RPMI7951 (cell line): ENCODE measurements around the gene WNT6. TPM values are rescaled to one million over a fixed set of nuclear protein-coding genes. Genes with fewer than 3 reads are reported as not detected.

Source experiments
- DNase-seq: peaks from one replicate; pipeline ENCODE4 v3.0.0-alpha.2; 2012; ENCODE audit warnings: low read depth
- total RNA-seq: library from RNA; depleted of rRNA; stranded (reverse); fragments of >200 nt; shearing (Covaris generic); gene quantifications from 2 replicates; pipeline ENCODE4 v1.2.3, GENCODE V29; 2014; rRNA removed

WNT6 gene
- total RNA-seq = 3.4 and 4.2 TPM in 2 replicates

- no peak for DNase-seq
Measured at GRCh38 chr2:218859556-218859987, at the start of gene WNT6. WNT6 (plus strand) TSS chr2:218859805; CDS start chr2:218860038, 233 bp downstream.

- no peak for DNase-seq
Measured at GRCh38 chr2:218810256-218810655, 49.3 kb upstream of the WNT6 start.

- no peak for DNase-seq
Measured at GRCh38 chr2:218811382-218811781, 48.2 kb upstream of the WNT6 start.

GRCh38 chr2:218812096-218812815 lies 47.3 kb upstream of the WNT6 start:
- no peak for DNase-seq

GRCh38 chr2:218812861-218813260 lies 46.7 kb upstream of the WNT6 start:
- no peak for DNase-seq

- no peak for DNase-seq
Measured at GRCh38 chr2:218813771-218814460, 45.7 kb upstream of the WNT6 start.

GRCh38 chr2:218814540-218815243 lies 44.9 kb upstream of the WNT6 start:
- no peak for DNase-seq

- no peak for DNase-seq
Measured at GRCh38 chr2:218815244-218815637, 44.4 kb upstream of the WNT6 start.

- DNase-seq = no peak
Measured at GRCh38 chr2:218815649-218816048, 44.0 kb upstream of the WNT6 start.

GRCh38 chr2:218816561-218817011 lies 43.0 kb upstream of the WNT6 start:
- DNase-seq = no peak

DNA sequence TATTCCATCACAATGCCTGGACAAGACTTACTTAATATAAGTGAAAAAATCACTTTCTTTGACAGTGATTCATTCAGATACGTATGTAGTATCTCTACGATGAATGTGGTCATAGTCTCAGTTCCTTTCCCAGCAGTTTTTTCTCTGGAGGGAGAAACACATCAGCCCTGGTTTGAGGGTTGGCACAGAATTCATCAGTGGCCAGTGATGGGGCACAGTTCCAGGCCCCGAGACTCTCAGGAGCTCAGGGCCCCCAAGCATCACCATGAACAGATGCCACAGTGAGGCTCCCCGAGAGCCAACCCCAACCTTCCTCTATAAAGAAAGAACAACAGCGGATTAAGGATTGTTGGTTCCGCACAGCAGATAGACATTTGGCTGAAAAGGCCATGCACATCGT lies 40.5 kb upstream of the WNT6 start:
- DNase-seq = no peak

GRCh38 chr2:218820746-218821369 lies 38.7 kb upstream of the WNT6 start:
- DNase-seq = no peak

GRCh38 chr2:218821605-218822211 lies 37.9 kb upstream of the WNT6 start:
- no peak for DNase-seq

- no peak for DNase-seq
Measured at GRCh38 chr2:218822622-218823021, 37.0 kb upstream of the WNT6 start.

DNA sequence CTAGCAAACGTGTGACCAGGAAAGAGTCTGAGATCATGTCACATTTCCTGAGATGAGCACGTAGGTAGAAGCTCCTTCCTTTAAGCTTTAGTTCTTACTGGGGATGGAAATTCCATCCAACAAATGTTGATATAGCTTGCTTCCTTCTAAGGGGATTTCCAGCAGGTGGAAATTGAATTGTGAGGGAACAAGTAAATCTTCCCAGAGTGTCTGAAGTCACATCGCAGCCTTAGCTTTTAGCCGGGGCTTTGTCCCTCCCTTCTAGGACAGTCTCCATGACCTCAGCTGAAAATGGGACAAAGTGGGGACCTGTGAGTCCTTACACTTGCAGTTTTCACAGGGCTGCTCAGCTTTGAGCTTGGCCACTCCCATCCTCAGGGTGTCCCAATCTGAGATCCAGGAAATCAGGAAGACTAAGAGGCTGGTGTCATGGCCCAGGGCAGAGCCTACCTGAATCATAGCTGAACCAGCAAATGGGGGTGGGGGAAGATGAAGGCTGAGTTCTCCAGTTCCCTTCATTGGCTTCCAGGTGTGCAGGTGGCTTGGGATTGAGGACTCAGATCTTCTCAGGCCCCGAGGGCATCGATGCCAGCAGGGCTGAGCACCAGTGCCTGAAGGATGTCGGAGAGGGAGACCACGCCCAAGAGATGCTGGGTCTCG lies 36.3 kb upstream of the WNT6 start:
- no peak for DNase-seq

GRCh38 chr2:218824004-218824403 lies 35.6 kb upstream of the WNT6 start:
- DNase-seq = no peak

DNA sequence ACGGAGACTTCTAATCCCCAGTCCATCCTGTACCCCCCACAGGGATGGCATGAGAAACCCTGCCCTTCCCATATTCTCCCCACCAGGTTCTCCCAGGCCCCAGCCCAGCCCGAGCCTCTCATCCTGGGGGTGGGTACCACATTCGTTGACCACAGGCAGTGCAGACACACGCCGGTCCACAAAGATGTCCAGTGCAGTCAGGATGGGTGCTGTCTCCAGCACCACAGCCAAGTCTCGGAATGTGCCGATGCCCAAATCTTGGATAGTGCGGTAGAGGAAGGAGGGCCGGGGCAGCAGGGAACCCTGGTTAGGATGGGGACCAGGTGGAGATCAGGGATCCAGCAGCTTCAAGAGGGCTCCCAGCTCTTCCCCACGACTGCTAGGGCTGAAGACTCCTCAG lies 32.8 kb upstream of the WNT6 start:
- no peak for DNase-seq

DNA sequence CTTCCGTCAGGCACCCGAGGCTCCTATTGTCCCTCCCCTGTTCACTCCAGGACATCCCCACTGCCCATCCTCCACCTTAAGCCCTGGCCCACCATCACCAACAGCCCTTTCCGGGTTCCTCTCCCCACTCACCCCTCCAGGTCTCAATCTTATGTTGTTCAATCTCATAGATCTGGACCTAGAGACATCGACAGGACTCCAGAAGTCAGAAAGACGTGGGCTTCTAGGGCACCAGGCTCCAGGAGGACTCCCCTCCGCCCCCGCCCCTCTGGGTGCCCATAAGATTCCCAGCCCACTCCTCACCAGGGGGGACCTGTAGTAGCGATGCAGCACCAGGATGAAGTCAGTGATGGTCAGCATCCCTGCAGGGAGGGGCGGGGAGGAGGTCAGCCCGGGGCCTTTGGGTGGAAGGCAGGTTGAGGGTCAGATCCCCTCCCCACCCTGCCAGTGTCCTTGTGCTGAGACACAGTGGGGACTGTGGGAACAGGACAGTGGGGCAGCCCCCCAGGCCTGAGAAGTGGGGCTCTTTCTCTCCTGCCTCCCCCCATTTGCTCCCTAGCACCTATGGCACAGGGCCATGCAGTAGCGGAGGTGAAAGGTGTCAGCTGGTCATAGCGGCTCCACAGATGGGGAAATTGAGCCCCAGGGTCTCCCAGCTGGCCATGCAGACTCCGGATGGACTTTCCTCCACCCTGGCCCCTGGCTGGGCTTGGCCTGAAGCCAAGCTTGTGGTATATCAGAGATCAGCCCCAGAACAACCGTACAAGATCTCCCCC lies 31.7 kb upstream of the WNT6 start:
- no peak for DNase-seq

DNA sequence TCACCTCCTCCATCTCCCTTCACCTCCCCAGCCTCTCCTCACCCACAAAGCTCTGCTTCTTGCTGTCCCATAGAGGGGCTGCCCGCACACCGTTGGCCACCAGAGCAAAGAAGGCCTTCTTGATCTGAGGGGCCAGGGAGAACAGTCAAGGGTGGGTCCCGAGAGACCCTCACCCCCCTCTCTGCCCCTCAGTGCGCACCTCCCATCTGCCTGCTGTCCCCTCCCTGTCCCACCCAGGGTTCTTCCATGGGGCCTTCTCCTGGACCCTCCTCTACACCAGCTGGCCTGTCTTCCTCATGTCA lies 31.2 kb upstream of the WNT6 start:
- no peak for DNase-seq

- DNase-seq = no peak
Measured at GRCh38 chr2:218829868-218830451, 29.6 kb upstream of the WNT6 start.
